NCI-H69 (cell line): ENCODE data around the gene SMDT1.
A peak's percentile ranks its signal among the peaks of the same experiment; 100 is the strongest.
"Not testable (repeated sequence)": the region's sequence is repeated elsewhere in the genome, so short reads cannot be mapped to it uniquely, and the experiment has no call there.

Experiments
- DNase-seq: peaks from one replicate; lab custom pipeline; 2025; lab: John Stamatoyannopoulos, UW

SMDT1 gene

GRCh38 chr22:42070517-42071422 is 8.7 kb upstream of the SMDT1 start, which contains the start of gene NAGA:
Gene NAGA (minus strand): TSS chr22:42070812. CDS start chr22:42070297, 515 bp downstream.
- DNase-seq: peak; percentile 99

GRCh38 chr22:42071508-42071907 is 8.0 kb upstream of the SMDT1 start:
- DNase-seq: not testable (repeated sequence)

- DNase-seq: peak; percentile 25
These were observed 6.7 kb upstream of the SMDT1 start for GRCh38 chr22:42072606-42073330.

GRCh38 chr22:42073621-42074041 is 5.9 kb upstream of the SMDT1 start:
- DNase-seq: no peak

- DNase-seq: peak; percentile 61
These were observed 5.2 kb upstream of the SMDT1 start, which contains the start of gene PHETA2 for GRCh38 chr22:42074132-42074811. Gene PHETA2 (plus strand): TSS chr22:42074248. CDS start chr22:42077294, 3,046 bp downstream.

- DNase-seq: no peak
These were observed 4.4 kb upstream of the SMDT1 start for GRCh38 chr22:42074846-42075676.

GRCh38 chr22:42076764-42077485 is 2.6 kb upstream of the SMDT1 start:
- DNase-seq: no peak

- DNase-seq: no peak
These were observed 1.9 kb upstream of the SMDT1 start for GRCh38 chr22:42077486-42078125.

GRCh38 chr22:42078469-42079318 is 806 bp upstream of the SMDT1 start:
- no peak for DNase-seq

GRCh38 chr22:42080287-42080686 is 787 bp downstream of the SMDT1 start:
- DNase-seq: peak; percentile 65

GRCh38 chr22:42083119-42083518 is 3.6 kb downstream of the SMDT1 start:
- DNase-seq: no peak

GRCh38 chr22:42084874-42085273 is 5.4 kb downstream of the SMDT1 start:
- DNase-seq: no peak

GRCh38 chr22:42086051-42086450 is 6.6 kb downstream of the SMDT1 start:
- DNase-seq: no peak

- DNase-seq: peak; percentile 100
These were observed 11.3 kb downstream of the SMDT1 start, which contains the start of gene NDUFA6 for GRCh38 chr22:42090596-42091454. Gene NDUFA6 (minus strand): TSS chr22:42090772. CDS start chr22:42090744, 28 bp downstream.

- DNase-seq: peak; percentile 71
These were observed 11.9 kb downstream of the SMDT1 start for GRCh38 chr22:42091455-42091782.

- DNase-seq: no peak
These were observed 21.7 kb downstream of the SMDT1 start for GRCh38 chr22:42101199-42101598.

- DNase-seq: not testable (repeated sequence)
These were observed 24.9 kb downstream of the SMDT1 start for GRCh38 chr22:42104332-42104860.

GRCh38 chr22:42108848-42109247 is 29.3 kb downstream of the SMDT1 start:
- DNase-seq: no peak
